GM15510 (cell line): ENCODE results near the gene SRSF11.

Experiments used
- POLR2A ChIP-seq: IDR thresholded peaks from 3 replicates; pipeline ENCODE4 v1.6.1; 2011; ENCODE audit warnings: borderline replicate concordance; ENCODE audit not compliant: insufficient read length; ENCODE audit errors: extremely low read depth

SRSF11 gene, protein sequence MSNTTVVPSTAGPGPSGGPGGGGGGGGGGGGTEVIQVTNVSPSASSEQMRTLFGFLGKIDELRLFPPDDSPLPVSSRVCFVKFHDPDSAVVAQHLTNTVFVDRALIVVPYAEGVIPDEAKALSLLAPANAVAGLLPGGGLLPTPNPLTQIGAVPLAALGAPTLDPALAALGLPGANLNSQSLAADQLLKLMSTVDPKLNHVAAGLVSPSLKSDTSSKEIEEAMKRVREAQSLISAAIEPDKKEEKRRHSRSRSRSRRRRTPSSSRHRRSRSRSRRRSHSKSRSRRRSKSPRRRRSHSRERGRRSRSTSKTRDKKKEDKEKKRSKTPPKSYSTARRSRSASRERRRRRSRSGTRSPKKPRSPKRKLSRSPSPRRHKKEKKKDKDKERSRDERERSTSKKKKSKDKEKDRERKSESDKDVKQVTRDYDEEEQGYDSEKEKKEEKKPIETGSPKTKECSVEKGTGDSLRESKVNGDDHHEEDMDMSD

DNA sequence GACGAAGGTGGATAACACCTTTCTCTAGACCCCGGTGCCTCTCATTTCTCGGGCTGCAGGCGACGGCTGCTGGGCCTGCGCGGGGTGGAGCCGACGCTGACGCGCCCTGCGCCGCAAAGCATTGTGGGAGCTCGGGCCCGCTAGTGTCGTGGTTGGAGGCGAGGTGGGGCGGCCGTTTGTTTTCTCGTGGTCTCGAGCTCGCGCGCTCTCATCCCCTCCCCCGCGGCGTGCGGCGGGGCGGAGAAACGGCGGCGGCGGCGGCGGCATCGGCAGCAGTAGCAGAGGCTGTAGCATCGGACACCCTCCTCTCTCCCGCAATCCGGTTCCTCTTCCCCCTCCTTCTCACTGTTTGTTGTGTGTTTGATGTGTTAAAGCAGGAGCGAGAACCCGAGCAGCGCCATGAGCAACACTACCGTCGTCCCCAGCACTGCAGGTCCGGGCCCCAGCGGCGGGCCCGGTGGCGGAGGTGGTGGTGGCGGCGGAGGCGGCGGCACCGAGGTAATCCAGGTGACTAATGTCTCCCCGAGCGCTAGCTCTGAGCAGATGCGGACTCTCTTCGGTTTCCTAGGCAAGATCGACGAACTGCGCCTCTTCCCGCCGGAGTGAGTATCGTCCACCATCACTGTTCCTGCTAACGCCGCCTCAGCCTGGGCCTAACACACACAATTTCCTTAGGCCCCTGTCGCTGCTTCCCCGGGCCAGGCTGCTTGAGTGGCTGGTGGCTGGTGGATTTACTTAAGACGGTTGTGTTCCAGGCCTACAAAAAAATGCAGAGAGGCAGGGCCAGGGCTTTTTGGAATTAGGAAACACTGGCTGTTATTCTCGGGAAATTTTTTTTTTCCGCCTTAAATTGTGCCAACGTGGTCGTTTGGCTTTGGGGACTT lies at the start of gene SRSF11:
Gene SRSF11 (plus strand): TSS at position 143 of the 884 bp plus-strand sequence. CDS start 257 bp downstream, at position 400.
- peak; percentile 84 for TF ChIP-seq POLR2A

DNA sequence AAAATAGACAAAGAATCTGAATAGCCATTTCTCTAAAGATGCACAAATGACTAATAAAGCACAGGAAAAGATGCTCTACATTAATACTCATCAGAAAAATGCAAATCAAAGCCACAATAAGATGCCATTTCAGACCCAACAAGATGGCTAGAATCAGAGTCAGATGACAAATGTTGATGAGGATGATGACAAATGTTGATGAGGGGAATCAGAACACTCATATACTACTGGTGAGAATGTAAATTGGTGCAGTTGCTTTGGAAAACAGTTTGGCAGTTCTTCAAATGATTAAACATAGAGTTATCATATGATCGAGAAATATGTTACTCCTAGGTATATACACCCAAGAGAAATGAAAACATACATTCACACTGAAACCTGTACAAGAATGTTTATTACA lies 49.7 kb upstream of the SRSF11 start:
- no peak for TF ChIP-seq POLR2A

DNA sequence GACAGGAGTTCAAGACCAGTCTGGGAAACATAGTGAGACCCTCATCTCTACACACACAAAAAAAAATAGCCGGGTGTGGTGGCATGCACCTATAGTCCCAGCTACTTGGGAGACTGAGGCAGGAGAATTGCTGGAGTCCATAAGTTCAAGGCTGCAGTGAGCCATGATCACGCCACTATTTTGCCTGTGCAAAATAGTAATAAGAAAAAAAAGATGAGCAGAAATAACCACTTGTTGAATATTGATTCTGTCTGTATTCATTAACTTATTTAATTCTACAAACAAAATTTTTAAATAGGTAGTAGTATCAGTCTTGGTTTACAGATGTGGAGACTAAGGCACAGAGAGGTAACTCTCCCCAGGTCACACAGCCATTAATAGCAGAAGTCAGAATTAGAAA lies 32.7 kb upstream of the SRSF11 start:
- no peak for TF ChIP-seq POLR2A

DNA sequence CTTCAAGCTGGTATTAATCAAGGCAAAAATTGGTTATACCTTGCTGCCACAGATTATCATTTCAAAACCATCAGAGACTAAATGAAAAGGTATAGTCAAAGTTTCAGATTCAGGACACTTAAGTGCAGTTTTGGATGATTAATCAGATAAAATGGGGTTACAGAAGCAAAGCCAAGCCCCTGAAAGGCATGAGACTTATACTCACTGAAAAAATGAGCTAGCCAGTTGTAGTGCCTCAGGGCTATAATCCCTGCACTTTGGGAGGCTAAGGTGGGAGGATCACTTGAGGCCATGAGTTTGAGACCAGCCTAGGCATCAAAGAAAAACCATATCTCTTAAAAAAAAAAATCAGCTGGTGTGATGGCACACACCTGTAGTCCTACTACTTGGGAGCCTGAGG lies 31.0 kb upstream of the SRSF11 start:
- no peak for TF ChIP-seq POLR2A

DNA sequence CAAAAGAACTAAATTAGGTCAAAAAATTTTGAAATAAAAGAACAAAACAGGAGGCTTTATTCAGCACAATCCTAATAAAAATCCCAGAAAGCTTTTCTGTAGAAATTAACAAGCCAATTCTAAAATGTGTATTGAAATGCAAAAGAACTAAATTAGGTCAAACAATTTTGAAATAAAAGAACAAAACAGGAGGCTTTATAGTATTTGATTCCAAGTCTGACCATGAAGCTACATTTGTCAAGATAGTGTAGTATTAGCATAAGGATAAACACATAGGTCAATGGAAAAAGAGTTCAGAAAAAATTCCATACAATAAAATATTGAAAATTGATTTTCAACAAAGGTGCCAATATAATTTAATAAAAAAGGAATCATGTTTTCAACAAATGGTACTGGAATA lies 26.6 kb upstream of the SRSF11 start:
- TF ChIP-seq POLR2A = no peak

DNA sequence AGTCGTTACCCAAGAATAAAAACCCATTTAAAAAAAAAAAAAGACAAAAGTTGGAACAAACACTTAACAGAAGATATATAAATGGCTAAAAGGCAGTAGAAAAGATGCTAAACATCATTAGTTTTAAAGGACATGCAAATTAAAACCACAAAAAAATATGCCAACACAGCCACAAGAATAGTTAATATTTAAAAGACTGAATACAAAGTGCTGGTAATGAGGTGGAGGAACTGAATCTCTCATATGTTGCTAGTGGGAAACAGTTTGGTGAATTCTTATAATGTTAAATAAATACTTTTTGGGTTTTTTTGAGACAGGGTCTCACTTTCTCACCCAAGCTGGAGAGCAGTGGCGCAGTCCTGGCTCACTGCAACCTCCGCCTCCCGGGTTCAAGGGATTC lies 25.8 kb upstream of the SRSF11 start:
- TF ChIP-seq POLR2A = no peak

DNA sequence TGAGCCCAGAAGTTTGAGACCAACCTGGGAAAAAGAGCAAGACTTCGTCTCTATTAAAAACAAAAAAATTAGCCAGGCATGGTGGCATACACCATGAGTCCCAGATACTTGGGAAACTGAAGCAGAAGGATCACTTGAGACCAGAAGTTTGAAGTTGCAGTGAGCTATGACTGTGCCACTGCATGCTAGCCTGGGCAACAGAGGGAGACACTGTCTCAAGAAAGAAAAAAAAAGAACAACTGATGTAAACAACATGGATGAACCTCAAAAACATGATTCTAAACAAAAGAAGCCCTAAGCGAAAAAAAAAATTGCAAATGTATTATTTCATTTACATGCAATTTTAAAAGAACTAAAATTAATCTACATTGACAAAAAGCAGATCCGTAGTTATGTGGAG lies 24.8 kb upstream of the SRSF11 start:
- no peak for TF ChIP-seq POLR2A

DNA sequence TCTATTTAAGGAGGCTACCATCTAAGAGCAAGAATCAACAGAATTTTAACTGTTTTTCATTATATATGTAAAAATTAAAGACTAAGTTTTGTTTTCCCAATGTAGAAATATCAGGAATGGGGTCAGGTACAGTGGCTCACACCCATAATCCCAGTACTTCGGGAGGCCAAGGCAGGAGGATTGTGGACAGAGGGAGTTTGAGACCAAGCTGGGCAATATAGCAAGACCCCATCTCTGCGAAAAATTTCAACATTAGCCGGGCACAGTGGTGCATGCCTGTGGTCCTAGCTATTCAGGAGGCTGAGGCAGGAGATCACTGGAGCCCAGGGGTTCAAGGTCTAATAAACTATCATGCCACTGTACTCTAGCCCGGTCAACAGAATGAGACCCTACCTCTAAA lies 21.1 kb upstream of the SRSF11 start:
- TF ChIP-seq POLR2A = no peak

DNA sequence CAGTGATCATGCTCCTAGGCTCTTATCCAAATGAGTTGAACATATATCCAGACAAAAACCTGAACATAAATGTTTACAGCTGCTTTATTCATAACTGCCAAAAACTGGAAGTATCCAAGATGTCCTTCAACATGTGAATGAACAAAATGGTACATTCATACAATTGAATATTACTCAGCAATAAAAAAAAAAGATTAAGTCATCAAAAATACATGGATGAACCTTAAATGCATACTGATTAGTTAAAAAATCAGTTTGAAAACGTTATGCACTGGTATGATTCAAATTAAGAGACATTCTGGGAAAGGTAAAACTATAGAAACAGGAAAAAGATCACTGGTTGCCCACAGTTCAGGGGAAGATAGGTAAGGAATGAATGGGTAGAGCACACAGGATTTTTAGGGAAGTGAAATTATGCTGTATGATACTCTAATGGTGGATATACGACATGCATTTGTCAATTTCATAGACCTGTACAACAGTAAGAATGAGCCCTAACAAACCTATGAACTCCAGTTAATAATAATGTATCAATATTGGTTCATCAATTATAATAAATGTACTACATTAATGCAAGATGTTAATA lies 18.9 kb upstream of the SRSF11 start:
- no peak for TF ChIP-seq POLR2A

DNA sequence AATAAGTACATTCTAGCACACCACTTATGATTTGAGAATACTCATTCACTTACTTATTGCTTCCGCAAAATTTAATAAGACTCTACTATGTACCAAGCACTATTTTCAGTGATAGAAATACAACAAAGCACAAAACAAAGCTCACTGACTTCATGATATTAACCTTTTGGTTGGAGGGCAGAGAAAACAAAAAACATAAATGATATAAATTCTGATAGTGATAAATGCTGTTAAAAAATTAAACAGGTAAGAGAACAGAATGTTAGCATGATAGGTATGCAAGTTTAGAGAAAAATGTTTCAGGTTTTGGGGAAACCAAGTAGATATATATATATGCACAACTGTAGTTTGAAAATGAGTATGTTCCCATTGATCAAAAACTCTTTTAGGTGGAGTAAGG lies 17.0 kb upstream of the SRSF11 start:
- no peak for TF ChIP-seq POLR2A

DNA sequence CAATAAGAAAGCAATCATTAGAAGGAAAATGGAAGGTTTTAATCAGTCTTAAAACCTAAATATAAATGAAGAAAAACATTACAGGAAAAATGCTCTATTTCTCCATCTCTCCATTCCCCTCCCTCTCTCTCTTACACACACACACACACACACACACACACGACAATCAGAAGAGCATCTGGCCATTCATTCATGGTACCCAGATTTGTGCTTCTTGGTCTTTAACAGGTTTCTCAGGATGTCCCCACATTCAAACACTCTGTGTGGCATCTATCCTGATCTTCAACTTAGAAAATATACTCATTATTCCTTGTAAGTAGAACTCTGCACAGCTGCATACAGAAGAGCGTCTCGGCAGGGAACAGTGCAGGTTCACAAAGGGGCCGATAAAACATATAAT lies 16.6 kb upstream of the SRSF11 start:
- no peak for TF ChIP-seq POLR2A

DNA sequence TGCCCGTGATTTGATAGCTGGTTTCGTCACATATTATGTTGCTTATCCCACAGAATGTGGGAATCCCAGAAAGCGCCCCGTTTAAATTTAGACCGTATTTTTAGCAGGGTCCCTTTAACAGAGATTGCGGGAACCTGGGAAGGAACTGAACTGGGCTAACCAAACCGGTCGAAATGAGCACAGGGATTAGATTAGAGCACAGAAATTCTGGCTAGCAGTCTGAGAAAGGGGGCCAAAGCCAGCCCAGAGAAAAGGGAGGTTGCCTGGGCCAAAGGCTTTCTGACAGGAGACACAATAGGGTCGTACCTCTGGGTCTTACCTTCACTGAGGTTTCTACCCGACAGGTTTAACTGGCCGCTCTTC lies 16.1 kb upstream of the SRSF11 start:
- TF ChIP-seq POLR2A = no peak

DNA sequence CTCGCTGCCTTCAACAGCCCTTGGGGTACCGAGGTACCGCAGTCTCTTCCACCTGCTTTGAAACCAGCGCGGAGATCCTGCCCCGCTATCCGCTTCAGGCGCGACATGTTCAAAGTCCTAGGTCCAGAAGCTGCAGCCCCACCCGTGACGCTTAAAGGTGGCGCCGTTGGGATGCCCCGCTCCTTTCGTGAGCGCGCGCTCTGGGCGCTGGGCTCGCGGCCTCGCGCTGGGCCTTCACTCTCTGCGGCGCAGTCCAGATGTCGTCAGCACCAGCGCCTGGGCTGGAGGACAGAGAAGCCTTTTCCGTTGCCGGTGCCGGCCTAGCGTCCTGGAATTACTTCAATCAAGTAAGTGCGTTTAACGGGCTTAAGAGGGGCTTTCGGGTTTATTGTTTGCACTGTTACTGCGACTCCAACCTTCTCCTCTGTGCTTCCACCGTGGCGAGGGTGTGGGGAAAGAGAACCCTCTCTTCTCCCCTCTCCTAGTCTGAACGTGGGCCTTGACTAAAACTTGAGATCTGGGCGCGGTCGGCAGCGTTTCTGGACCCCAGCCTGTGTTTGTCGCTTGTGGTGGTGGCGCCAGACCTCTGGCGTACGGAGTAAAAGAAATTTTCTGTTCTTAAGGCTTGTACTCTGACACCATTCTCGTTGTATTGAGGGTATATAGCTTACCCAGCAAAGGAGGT lies 15.6 kb upstream of the SRSF11 start, which contains the start of gene LRRC40:
Gene LRRC40 (minus strand): TSS at position 146 of the 685 bp plus-strand sequence. CDS start 39 bp downstream, at position 107.
- peak; percentile 81 for TF ChIP-seq POLR2A

DNA sequence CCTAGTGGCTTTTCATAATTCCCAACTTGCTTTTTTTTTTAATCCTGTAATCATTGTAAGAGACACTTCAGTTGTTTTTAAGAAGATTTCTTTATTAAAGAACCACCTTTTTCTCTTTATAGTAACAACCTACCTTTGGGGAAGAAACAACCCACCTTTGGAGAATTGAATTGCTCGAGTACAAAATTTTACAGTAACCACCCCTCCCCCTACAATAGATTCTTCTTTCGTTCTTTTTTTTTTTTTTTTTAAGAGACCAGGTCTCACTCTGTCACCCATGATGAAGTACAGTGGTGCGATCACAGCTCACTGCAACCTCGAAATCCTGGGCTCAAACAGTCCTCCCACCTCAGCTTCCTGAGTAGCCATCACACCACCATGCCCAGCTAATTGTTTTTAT lies 13.7 kb upstream of the SRSF11 start:
- TF ChIP-seq POLR2A = no peak
